ENCODE measurements around the gene LARGE1. TPM values are rescaled to one million over a fixed set of nuclear protein-coding genes. Genes with fewer than 3 reads are reported as not detected.

Gene LARGE1
- polyA plus RNA-seq, 1 donor: 28.2 TPM

DNA sequence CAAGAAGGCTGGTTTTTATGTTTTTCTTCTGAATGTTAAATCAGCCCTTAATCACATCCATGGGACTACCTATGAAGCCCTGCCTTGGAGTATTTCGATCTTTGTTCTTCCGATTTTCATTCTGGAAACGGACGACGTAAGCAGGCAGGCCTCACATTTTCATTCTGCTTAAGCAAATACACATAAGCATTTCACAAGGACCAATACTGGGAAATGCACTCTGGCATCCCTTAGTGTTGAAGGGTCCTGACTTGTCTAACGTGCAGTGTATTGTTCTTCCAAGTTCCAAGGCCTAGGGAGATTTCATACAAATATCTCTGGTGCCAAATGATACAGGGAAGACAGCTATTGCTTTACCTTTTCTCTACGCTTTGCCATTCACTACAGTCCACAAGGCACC lies 143.8 kb downstream of the LARGE1 start:
- DNase-seq: no peak

DNA sequence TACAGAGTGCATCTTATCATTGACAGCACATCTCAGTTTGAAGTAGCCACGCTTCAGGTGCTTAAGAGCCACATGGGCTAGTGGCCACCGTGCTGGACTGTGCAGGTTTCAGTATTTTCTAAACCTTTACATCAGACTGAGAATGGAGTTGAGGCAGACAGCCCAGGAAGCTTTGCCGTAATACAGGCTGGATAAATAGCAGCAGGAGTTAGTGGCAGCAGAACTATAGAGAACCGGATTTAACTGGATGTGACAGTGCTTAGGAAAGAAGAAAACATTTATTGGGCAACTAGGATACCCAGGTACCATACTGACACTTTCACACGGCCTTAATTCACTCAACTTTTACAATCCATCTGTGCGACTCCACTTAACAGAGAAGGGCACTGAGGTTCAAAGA lies 145.5 kb downstream of the LARGE1 start:
- no peak for DNase-seq

DNA sequence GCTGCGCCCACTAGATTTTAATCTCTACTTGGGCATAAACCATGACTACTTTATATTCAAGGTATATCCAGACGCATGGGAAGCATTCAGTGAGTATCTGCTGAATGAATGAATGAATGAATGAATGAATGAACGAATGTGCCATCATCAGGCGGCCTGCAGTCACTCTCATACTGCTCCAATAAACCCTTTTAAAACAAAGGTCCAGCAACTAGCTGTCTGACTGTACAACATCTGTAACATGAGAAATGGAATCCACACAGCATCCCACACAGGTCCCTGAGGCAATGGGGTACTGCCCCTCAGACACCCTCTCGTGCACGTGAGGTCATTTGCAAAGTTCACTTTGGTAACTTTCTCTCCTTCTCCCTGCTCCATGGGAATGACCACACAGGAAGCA lies 147.5 kb downstream of the LARGE1 start:
- DNase-seq: no peak

DNA sequence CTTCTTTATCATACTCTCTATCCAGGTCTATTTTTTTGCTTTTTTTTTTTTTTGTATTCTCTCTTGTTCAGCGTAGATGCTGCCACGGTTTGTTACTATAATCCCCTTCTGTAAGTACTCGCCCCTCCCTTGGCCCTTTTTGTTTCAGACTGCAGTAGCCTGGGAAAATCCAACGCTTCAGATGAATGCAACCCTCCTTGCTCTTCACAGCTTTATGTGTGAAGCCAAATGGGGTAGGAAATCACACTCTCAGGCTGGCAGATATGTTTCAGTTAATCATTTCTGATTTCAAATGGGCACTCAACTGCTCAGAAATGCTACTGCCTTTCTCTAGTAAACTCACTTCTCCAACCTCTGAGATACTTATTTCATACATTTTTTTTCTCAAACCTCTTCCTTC lies 149.1 kb downstream of the LARGE1 start:
- DNase-seq: no peak

DNA sequence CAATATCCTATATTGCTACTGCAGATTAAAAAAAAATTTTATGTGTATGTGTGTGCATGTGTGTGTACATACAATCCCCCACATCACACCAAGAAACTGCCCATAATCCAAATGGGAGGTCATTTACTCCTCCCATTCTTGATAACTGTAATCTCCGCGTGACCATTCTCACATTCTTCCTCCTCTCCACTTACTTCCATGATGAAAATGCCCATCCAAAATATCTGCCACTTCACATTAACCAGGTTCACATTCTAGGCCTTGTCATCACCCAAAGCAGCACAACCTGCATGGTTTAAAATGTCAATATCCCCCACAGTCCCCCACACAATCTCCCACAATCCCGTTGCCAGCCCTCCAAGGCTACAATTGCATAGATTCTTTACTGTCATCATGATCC lies 149.6 kb downstream of the LARGE1 start:
- no peak for DNase-seq

DNA sequence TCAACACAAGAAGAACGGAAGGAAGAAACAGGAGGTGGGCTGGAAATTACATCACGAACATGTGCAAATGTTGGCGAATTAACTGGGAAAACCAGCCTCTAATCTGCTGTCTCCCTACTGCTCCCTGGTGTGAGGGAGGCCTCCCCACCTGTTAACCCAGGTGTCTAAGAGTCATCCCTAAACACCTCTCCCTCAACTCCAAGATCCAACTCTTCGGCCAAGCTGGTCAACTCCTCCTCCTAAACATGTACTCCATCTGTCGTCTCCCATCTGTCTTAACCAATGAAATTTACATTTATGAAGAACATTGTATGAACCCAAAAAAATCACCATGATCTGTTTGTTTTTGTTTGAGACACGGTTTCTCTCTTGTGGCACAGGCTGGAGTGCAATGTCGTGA lies 154.2 kb downstream of the LARGE1 start:
- DNase-seq: no peak

DNA sequence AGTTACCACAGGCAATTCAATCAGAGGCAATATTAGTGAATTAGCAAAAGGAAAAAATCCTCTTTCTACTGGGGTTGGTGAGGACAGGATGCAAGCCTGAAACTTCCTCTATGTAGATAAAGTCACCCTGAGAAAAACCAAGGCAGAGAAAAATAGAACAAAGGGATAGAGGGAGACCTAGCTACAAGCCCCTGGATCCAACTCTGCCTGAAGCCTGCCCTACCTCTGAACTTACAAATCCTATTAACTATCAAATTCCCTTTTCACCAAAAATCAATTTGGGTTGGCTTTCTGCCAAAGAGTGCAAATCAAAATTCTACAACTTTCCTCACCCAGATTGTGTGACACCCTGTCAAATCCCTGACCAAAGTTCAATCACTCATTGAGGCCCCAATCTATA lies 161.3 kb downstream of the LARGE1 start:
- no peak for DNase-seq

DNA sequence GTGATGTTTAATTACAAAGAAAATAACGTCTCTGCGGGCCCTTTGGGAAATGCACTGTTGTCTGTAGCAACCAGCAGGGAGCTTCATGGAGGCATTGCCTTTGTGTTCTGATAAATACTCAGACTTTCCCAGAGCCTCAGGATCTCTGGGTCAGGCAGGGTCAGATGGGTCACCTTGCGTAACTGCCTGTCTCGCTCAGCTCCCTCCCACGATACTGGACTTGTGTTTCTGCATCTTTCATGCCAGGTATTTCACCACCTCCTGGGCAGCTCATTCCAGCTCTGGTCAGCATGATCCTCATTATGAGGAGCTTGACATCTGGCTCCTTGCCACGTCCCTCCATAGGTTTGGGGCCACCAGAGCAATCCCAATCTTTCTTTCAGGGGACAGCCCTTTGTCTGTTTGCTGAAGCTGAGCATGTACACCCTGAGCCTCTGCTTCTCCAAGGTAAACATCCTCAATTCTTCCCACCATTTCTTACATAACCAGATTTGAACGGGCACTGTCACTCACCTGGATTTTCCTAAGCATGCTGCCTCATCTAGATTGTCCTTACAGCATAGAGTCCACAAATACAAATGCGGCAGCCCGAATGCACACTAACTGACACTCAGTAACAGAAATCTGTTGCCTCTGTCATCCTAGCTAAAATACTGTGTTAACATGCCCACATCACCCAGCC lies 162.3 kb downstream of the LARGE1 start:
- no peak for DNase-seq

DNA sequence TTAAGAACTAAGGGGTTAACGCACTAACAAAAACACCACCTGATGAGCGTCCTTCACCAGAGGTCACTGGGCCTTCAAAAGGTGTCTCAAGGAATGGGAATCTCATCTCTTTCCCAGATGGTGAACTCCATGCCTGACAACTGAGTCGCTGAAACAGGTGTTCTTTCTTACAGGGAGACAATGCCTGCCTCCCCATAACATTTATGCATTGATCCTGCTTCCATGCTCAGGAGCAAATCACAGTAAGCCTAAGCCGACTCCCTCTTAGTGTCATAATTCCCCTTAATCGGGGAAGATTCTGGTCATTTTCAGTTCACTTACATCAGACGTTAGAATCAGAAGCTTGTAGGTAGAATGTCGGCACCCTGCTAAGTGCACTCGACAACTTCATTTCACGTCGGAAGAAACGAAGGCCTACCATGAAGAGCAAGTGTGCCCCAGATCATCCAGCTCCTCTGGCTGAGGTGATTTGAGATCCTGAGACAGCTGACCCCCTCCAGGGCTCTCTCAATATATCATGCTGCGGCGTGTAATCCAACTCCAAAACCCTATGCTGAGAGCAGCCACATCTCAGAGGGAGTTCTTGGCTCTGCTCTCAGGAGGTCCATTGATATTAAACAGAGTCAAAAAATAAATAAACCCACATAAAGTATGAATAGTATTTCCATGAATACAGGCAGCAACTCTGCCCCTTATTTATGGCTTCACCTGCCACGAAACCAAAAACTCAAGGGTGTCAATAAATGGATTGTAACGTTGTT lies 163.1 kb downstream of the LARGE1 start:
- peak; percentile 42 for DNase-seq

DNA sequence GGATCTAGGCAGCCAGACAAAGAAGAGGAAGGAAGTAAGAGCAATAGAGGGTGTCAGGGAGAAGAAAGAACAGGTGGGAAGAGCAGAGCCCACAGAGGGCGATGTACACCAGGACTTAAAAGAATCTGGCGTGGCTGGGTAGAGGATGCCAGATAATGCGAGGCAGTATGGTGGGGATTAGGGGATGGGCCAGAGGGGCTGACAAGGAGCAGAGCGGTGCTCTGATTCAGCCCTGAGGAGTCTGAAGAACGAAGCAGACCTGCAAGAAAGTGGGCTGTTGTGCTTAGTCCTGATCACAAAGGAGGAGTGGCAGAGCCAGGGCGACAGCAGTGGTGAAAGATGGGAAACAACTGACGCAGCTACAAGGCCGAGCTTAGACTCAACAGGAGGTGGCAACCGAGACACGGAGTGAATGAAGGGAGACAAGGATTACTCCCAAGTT lies 163.7 kb downstream of the LARGE1 start:
- no peak for DNase-seq

DNA sequence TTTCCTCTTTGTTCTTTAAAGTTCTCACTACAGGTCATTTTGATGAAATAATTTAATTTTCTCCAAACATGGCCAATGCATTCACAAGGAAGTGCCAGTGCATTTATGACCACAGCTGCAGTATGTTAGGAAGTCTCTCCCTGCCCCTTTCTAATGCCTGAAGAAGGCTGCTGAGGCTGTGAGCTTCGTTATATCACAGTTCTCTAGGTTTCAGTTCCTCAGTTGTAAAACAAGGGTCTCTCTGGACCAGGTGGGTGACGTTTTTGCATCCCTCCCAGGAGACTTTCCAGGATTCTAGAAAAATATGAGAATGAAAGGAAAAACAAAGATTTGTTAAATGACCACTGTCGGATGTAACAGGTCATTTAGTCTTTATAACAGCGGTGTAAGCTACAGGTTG lies 171.6 kb downstream of the LARGE1 start:
- no peak for DNase-seq

DNA sequence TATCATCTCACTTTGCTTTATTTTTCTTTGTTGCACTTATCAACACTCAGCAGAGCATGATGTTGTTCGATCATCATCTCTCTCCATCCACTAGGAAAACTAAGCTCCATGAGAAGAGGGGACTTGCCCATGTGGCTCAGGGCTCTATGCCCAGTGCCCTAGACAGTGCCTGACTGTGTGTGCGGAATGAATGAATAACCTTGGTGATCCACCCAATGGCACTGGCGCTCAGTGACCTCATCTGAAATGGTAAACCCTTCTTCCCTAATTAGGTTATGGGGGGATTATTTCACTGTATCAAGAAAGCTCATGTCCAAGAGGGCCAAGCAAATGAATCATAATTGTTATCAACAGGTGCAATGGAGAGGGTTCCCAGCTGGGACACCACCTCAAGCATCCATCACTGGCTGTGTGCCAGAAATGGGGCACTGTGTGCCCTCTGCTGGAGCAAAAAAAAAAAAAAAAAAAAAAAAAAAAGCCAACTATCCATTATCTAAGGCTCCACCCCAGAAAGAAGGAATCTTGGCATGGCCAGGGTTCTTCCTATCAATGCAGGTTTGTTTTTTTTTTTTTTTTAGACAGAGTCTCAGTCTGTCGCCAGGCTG lies 172.6 kb downstream of the LARGE1 start:
- no peak for DNase-seq

DNA sequence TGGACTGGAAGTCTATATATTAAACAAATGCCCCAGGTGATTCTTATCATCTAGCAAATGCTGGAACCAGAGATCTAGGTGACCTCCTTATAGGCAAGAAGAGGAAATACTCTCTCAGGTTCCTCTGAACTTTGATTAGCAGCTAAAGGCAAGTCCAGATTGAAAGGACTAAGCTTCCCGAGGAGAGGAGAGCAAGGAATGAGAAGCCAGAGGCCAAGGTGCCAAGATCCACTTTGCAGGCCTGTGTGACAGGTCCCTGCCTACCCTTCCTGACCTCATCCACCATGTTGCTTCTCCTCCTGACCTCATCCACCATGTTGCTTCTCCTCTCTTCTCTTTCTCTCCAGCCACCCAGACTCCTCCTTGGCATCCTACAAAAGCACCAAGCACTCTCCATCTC lies 173.2 kb downstream of the LARGE1 start:
- no peak for DNase-seq

DNA sequence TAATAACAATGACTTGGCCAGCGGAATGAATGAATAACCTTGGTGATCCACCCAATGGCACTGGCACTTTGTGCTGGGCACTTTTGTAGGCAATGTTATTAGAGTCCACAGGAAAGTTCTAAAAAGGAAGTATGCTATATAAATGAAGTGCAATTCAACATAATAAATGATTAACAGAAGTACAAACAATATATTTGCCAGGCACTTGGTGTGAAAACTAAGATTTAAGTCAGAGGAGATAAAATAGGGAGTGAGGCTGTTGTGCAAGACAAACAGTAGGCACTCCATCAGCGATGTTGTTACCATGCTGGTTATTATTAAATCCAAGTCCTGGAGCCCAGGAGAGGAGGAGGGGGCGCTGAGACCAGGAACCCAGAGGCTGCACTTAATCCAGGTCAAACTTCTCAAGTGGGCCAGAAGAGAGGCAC lies 173.8 kb downstream of the LARGE1 start:
- no peak for DNase-seq

DNA sequence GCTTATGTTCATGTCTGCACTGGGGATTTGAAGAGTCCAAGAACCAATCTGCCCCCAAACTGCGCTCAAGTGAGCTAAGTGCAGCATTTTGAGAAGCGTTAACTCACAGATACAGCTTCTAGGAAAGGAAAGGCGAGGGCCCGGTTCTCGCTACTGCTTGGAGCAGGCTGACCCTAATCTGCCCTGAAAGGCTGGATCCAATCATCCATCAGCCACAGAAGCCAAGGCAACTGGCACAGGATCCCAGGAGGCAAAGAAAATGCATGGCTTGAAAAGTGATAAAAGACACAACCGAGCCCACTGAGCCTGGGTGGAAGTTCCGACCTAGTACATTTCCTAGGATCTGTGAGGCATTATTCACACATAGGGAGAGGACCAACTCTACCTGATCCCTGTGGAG lies 174.8 kb downstream of the LARGE1 start:
- DNase-seq: no peak

DNA sequence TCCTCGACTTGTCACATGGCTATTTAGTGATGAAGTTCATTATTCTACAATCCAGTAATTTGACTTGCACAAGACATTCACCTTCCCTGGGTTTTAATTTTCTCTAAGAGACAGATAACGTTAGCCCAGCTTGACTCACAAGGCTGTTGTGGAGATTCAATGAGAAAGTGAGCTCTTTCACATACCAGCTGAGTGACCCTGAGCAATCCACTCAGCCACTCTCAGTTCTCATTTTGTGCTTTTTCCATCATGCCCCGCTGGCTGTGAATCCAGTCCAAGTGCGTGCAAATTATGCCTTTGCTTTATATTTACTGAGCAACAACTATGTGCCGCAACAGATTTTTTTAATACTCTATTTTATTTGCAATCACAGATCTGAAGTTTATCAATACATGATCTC lies 176.5 kb downstream of the LARGE1 start:
- DNase-seq: no peak

DNA sequence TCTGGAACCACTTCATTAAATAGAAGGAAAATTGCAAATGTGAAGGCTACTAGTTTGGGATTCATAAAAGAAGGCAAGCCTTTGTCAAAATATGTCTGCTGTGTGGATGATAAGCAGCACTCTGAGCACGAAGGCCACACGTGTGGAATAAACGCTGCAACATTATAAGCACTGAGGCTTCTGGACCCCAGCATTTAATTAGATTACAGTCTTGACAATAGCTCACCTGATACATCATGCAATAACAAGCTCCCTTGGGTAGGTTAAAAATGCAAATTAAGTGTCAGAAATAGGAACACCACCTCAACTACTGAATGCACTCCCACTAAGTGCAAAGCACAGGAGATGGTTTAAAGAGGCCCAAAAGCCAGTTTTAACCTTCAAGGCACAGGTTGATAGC lies 179.3 kb downstream of the LARGE1 start:
- no peak for DNase-seq

DNA sequence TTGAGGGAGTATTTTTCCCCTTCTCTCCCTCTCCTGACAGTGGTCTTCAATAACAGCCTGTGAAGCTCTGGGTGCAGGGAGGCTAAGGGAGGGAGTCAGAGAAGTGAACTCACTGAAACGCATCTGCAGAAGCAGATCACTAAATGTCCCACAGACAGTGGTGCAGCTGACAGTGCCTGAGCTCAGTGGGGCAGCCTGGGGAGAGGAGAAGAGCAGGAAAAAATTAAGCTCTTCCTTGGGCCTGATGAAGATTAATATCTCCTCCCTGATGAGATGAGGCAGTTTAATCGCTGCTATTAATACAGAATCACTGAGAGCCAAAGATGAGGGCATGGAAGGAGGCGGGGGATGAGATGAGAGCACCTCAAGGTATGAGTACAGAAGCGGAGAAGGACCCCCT lies 180.8 kb downstream of the LARGE1 start:
- DNase-seq: no peak

DNA sequence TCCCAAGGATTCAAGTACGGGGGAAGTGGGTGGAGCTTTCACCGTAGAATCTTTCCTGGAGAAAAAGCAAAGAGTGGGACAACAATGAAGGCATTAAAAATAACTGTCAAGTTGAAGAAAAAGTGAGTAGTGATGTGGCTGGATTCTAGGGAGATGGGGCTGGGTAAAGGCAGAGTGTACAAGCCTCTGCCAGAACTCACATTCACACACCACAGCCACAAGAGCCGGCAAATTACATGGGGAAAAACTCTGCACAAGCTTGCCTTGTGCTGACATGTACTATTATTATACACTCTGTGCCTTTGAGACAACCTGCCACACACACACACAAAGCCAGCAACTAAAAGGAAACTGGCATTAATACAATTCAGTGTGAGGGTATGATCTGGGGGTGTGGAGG lies 182.6 kb downstream of the LARGE1 start:
- DNase-seq: no peak

DNA sequence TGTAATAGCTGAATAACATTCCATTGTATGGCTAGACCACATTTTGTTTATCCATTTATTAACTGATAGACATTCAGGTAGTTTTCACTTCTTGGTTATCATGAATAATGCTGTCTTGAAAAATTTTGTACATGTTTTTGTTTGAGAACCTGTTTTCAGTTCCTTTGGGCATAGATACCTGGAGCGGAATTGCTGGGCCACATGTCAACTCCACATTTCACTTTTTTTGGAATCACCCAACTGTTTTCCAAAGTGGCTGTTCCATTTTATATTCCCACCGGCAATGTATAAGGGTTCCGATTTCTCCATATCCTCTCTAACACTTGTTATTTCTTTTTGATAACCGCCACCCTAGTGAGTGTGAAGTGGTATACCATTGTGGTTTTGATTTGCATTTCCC lies 184.3 kb downstream of the LARGE1 start:
- DNase-seq: no peak

DNA sequence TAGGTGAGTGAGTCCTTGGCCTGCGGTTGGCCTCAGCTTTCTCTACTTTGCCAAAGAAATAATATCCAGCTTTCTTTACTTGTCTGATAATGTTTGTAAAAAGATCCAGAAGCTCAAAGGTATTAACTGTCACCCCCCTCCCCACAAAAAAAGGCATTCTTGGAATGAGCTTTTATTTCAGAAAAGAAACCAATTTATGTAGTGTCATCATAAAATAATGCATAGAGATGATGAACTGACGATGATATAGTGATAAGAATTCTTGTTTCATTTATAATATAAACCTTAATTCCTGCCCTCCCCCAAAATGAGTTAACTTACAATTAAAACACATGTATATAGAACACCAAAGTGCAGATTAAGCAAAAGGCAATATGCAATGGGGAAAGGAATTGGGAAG lies 191.4 kb downstream of the LARGE1 start:
- no peak for DNase-seq

DNA sequence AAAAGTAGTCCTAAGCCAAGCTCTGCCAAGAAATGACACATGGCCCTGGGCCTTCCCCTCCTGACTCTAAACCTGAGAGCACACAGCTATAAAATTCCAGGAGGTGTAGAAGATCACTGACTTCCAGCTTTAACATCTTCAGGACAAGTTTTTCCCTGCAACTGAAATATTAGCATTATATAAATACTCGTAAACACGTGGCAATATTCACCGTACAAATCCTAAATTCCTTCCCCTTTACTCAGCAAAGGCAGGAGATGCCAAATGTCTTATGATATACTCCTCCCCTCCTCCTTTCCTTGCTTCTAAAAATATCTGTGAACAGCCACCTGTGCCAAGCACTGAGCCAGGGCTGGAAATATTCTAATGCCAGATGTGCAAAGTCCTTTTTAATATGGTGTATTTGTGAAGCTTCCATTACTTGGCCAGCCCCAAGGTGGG lies 194.0 kb downstream of the LARGE1 start:
- no peak for DNase-seq

DNA sequence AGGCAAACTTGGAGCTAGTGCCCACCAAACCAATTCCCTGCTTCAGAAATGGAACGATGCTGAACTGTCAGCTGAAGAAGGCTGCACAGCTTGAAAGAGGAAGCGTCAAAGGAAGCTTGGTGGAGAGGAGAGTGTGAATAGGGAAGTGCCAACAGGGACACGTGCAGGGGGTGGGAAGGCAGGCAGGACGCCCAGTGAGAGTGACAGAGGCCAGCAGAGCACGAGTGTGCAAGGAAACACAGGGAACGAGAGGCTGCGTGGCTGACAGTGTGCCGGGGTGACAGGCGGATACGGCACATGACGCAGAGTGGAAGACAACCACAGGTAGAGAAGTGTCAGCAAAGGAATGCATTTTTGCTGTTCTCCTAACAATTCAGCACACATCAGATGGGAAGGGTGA lies 196.4 kb downstream of the LARGE1 start:
- no peak for DNase-seq

DNA sequence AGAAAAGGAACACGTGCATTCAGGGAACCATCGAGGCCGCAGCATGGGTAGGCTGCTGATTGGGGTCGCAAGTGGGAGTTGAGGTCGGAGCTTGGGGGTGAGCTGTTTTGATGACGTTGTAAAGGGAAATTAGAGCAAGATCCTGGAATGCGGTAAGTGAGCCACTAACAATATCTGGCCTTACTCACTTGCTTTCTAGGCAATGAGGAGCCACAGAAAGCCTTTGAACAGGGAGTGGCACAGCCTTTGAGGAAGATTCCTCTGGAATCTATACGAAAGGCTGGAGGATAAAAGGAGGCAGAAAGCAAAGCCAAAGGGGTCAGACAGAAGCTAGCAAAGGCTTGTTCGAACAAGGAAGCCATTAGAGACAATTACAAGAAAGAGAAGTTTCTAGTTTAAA lies 197.5 kb downstream of the LARGE1 start:
- DNase-seq: no peak
